Measurements from ENCODE around the gene MAP1LC3A.

MAP1LC3A gene

GRCh38 chr20:34573541-34574300 is 15.2 kb downstream of the MAP1LC3A start:
- in situ Hi-C loops (cut with MboI; ENCODE audit: low sequenced_read_pairs): no loop called here

GRCh38 chr20:34574426-34574825 is 15.9 kb downstream of the MAP1LC3A start:
- in situ Hi-C loops (cut with MboI; ENCODE audit: low sequenced_read_pairs): no loop called here

DNA sequence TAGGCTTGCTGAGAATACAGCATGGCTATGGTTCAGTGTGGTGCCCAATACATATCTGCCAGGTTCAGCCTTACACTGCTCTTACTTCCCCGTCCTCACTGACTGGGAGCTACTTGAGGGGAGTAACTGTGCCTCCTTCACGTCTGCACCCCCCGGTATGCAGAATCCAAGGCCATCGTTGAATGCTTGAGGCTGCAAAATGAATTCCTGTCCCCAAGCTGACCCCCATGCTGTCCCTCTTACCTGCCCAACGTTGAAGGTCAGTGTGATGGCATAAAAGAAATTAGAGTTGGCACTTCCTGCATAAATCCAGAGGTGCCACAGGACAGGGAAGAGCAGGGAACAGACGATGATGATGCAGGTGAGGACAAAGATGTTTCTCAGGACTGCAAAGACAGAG is 16.3 kb downstream of the MAP1LC3A start:
- in situ Hi-C loops (cut with MboI; ENCODE audit: low sequenced_read_pairs): no loop called here

GRCh38 chr20:34575271-34575670 is 16.8 kb downstream of the MAP1LC3A start:
- in situ Hi-C loops (cut with MboI; ENCODE audit: low sequenced_read_pairs): no loop called here

DNA sequence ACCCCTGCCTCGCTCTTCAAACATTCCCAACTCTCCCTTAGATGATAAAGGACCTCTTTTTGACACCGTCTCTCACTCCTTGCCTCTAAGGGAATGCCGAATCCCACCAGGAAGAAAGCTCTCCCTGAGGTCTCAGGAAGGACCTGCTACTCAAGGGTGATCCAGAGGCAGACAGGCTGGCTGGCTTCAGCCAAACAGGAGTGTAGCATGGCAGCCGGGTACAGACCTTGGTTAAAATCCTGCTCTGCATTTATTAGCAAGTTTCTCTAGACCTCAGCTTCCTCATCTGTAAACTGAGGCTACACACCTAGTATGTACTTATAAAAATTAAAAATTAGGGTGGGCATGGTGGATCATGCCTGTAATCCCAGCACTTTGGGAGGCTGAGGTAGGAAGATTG is 17.2 kb downstream of the MAP1LC3A start:
- in situ Hi-C loops (cut with MboI; ENCODE audit: low sequenced_read_pairs): no loop called here

DNA sequence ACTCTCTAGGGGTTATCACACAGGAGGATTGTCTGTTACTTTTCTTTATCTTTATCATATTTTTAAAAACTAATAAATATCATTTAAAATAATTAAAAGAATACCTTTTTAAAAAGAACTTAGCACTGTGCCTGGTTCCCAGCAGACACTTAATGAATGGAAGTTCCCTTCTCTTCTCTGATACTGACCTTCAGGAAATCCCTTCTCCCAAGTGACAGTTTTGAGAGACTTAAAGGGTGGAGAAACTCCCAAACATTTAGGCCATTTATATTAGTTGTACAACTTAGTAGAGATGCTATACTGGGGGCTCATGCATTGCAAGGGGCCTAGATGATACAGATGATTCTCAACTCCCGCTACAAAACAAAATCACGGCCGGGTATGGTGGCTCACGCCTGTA is 18.5 kb downstream of the MAP1LC3A start:
- in situ Hi-C loops (cut with MboI; ENCODE audit: low sequenced_read_pairs): no loop called here

DNA sequence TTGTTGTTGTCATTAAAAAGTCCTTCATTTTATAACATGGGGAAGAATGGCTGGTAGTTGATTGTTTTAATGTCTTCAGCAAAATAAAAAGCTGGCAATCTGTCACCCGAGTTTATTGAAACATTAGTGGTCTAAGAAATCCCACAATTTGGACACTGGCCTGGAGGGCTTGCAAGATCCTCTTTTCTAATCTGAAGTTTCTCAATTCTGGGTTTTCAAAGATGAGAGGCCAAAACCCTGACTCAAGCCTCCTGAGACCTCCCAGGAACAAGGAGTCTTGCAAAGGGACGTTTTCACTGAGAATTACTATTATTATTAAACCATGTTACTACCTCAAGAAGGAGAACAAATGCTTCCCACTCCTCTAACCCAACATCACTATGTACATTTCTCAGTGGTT is 19.5 kb downstream of the MAP1LC3A start:
- in situ Hi-C loops (cut with MboI; ENCODE audit: low sequenced_read_pairs): no loop called here

- in situ Hi-C loops (cut with MboI; ENCODE audit: low sequenced_read_pairs): no loop called here
Observed at GRCh38 chr20:34578521-34578920, 20.0 kb downstream of the MAP1LC3A start.

- in situ Hi-C loops (cut with MboI; ENCODE audit: low sequenced_read_pairs): no loop called here
Observed at GRCh38 chr20:34579191-34579978, 20.9 kb downstream of the MAP1LC3A start.

DNA sequence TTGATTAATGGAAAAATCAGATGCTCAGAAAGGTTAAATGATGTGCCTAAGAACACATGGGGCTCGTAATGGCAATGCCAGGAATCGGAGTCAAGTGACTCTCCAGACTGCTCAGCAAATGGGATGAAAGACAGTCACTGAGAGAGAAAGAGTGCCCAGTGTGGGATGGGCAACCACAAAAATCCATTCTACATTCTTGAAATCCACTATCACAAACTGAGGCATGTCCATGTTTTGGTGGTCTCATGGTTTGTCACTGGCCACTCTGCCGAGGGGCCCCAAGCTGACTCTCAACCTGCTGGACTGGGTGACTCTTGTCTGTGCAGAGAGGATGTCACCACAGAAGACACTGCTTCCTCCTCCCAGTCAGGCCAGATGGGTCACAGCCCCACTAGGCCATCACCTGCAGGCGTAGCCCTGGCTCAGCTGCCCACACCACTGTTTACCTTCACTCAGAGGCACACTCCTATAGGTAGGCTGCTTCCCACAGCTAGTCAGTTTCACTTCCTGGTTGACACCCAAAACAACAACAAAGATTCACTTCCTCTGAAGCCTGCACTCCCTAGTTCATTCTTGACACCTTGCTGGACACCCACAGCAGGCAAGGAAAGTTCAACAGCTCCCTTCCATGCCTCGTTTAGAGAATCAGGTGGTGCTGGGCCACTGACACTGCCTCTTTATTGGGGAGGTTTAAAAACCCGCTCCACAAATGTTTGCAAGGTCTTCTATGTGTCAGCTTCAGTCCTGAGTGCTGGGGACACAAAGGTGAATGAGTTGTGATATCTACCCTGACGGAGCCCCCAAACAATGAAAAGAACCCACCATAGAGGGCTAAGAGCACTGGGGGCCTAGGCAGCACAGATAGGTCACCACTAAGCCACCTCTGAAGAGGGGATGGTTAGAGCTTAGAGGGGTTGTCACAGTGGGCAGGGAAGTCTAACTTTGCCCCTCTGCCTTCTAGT is 21.7 kb downstream of the MAP1LC3A start:
- in situ Hi-C loops (cut with MboI; ENCODE audit: low sequenced_read_pairs): no loop called here

DNA sequence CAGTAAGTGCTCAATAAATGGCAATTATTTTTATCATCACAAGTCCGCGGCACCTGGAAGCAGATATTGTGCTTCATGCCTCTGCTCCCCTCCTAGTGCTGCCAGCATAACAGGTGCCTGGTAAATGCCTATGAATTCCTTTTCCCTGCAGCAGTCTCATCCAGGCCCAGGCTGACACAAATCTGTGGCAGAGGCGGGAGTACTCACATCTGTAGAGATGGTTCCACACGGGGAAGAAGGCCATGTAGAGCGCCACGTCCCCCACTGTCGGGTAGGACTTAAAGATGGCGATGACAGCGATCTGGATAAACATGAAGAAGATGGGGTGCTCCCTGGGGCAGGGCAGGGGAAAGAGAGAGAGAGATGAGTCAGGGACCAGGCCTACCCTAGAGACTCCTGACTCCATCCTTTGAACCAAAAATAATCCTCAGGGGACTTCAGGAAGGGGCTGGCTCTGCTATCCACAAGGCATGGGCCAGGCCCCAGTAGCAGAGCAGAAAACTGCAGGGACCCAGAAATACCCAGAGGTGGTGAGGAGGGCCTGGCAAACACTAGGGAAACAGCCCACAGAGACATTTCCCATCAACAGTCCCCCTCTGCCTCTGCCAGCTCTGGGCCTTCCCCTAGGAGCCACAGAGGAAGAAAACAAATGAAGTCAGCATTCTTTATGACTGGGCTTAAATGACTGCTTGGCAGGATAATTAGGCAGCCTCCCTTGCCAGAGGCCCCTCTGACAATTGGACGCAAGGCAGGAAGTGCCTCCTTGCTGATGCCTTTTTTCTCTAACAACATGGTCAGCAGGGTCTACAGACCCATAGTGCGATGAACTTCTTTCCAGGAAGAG is 23.0 kb downstream of the MAP1LC3A start:
- in situ Hi-C loops (cut with MboI; ENCODE audit: low sequenced_read_pairs): no loop called here

- in situ Hi-C loops (cut with MboI; ENCODE audit: low sequenced_read_pairs): no loop called here
Observed at GRCh38 chr20:34582221-34582620, 23.7 kb downstream of the MAP1LC3A start.

GRCh38 chr20:34582911-34583310 is 24.4 kb downstream of the MAP1LC3A start:
- in situ Hi-C loops (cut with MboI; ENCODE audit: low sequenced_read_pairs): no loop called here

DNA sequence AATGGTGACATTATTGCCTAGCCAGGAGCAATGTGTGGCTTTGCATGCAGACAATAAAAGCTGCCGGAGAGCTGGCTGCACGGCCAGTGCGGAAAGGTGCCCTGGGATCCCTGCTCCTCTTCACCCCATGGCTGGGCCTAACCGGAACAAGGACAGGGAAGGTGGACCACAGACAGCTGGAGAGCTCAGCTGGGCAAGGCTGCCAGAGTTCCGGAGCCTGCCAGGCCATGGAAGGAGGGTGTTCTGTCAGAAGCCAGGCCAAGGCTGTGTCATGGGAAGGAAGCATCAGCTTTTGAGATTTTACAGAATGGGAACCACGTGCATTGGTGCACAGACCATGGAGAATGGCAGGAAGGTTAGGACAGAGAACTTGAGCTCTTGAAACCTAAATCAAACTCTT is 25.0 kb downstream of the MAP1LC3A start:
- in situ Hi-C loops (cut with MboI; ENCODE audit: low sequenced_read_pairs): no loop called here

DNA sequence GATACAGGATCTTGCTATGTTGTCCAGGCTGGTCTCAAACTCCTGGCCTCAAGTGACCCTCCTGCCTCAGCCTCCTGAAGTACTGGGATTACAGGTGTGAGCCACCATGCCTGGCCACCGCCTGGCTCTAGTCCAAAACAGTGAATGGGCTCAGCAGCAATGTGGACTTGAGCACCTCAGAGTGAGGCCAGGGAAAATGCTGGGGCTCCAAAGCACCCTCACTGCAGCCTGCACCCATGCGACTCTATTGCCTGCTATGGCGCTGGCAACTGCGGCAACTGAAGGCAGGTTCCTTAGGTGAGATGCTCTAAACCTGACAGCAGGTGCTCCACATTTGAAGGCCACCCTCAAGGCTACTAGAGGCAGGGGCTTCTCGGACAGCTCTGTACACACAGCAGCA is 26.5 kb downstream of the MAP1LC3A start:
- in situ Hi-C loops (cut with MboI; ENCODE audit: low sequenced_read_pairs): no loop called here

- in situ Hi-C loops (cut with MboI; ENCODE audit: low sequenced_read_pairs): no loop called here
Observed at GRCh38 chr20:34586488-34587163, 28.1 kb downstream of the MAP1LC3A start.

DNA sequence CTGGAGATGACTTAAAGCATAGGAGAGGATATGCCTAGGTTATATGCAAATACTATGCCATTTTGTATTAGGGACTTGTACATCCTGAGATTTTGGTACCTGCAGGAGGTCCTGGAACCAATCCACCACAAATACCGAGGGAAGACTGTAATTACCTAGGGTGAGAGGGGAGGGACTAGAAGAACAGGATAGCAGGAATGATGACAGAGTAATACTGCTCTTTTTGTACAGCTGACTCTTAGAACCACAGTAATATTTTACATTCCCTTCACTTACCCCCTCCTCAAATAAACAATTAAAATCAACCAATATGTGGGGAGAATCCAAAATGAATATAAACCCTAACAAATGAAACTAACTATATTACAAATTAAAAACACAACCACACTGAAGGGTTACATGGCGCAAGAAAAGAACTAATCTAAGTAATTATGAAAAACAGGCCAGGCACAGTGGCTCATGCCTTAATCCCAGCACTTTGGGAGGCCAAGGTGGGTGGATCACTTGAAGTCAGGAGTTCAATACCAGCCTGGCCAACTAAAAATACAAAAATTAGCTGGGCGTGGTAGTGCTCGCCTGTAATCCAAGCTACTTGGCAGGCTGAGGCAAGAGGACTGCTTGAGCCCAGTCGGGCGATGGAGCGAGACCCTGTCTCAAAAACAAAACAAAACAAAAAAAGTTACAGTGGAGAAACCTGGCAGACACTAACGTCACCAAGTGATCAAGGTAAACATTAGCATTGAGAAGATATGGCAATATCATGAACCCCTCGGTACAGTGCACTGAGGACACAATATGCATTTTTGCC is 37.1 kb downstream of the MAP1LC3A start:
- in situ Hi-C loops (cut with MboI; ENCODE audit: low sequenced_read_pairs): no loop called here

DNA sequence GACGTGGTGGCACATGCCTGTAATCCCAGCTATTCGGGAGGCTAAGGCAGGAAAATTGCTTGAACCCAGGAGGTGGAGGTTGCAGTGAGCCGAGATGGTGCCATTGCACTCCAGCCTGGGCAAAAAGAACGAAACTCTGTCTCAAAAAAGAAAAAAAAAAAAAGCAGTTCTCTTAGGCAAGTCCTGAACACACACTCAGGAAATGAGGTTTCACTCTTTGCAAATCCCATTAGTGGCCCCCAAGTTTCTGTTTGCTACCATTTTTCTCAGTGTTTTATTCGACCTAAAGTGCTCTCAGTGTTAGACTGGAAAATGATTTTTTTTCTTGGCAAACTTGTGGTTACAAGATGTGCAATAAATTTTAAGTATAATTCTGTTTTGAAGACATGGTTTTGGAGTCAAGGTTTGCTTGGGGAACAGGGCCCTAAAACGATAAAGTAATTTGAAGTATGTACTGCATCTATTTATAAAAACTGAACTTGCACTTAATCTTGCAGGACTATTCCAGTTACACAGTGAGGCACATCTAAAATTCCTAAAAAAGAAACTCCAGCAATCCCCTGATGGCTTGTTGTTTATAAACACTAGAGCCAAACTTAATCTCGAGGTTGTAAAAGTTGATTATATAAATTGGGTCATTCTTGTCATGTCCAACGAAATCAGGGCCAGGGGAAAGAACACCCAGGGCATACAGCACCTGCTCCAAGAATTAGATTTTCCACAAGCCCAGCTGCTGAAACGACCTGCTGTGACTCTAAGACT is 42.6 kb downstream of the MAP1LC3A start:
- in situ Hi-C loops (cut with MboI; ENCODE audit: low sequenced_read_pairs): no loop called here

Data from HL-60/S4 treated with retinoic acid at 250 ng/mL for 4 days and 3 days (cell line).